Right lobe of liver (tissue), 6 donors: Measurements from ENCODE around the gene LY6G6F. TPM values are rescaled to one million over a fixed set of nuclear protein-coding genes. Genes with fewer than 3 reads are reported as not detected.

Experiments used
- ATAC-seq, 4 donors: fragments of 200-7000 bp; cut with Tn5 transposase; one replicate each; pipeline ENCODE4 v1.9.1; 2020; ENCODE audit warnings: mild to moderate bottlenecking in 4 of 4, moderate library complexity in 4 of 4
- DNase-seq, 3 donors: peaks; one replicate each; pipeline ENCODE4 v3.0.0-alpha.2; 2020
- H3K27ac ChIP-seq, 3 donors: fragments of 200-600 bp; one replicate each; pipeline ENCODE4 v1.8.0; 2022
- H3K27me3 ChIP-seq, 2 donors: fragments of 200-600 bp; one replicate each; pipeline ENCODE4 v1.8.0; 2022
- H3K36me3 ChIP-seq, 4 donors: fragments of 200-600 bp; sonication (generic) in 1 of 4; one replicate each; pipeline versions ENCODE4 v1.5.1 to v1.8.0; 2017 to 2022; ENCODE audit warnings: control low read depth in 1 of 4
- H3K4me1 ChIP-seq, 4 donors: fragments of 200-600 bp; sonication (generic) in 1 of 4; one replicate each; pipeline versions ENCODE4 v1.5.1 to v1.8.0; 2017 to 2022; ENCODE audit warnings: control low read depth in 1 of 4
- H3K4me3 ChIP-seq, 3 donors: fragments of 200-600 bp; one replicate each; pipeline ENCODE4 v1.8.0; 2022
- H3K9me3 ChIP-seq, 4 donors: fragments of 200-600 bp; sonication (generic) in 1 of 4; one replicate each; pipeline versions ENCODE4 v1.5.1 to v1.8.0; 2017 to 2022; ENCODE audit warnings: control low read depth in 1 of 4
- POLR2A ChIP-seq: fragments of 450-650 bp; IDR thresholded peaks from one replicate; pipeline ENCODE4 v1.6.1; 2017; ENCODE audit warnings: antibody characterized with exemption, mild to moderate bottlenecking
- WGBS: methylation state at CpG from one replicate; pipeline ENCODE4 v1.1.6; 2018; ENCODE audit warnings: low coverage, low lambda C conversion rate; ENCODE audit not compliant: insufficient coverage; ENCODE audit errors: missing lambda C conversion rate; 5-methylcytosine and 5-hydroxymethylcytosine counted together
- intact Hi-C, 2 donors: fragments of 100-400 bp; cut with DNase I; formaldehyde crosslinking; loops; one replicate each; pipeline versions ENCODE4 v1.11.2 to v1.14.1; 2022
- total RNA-seq, 6 experiments: library from RNA; depleted of rRNA in 2 of 6; stranded (reverse); fragments of >200 nt in 2 of 6; fragmentation: NEBNext Ultra II Directional in 3 of 6; extraction: Animal tissue kit (Norgen Biotek cat#: 25700) in 3 of 6; gene quantifications; one replicate each; pipeline versions ENCODE4 v1.1.0 to v1.2.4, GENCODE V29; 2016 to 2023
- TF ChIP-seq, protein P1 (sequence below), 4 donors: fragments of 200-600 bp in 3 of 4; fragments of 450-650 bp in 1 of 4; IDR thresholded peaks; one replicate each; pipeline versions ENCODE4 v1.5.1 to v1.8.0; 2016 to 2022; ENCODE audit warnings: antibody characterized with exemption in 4 of 4, mild to moderate bottlenecking in 2 of 4
- donor health status: DM: no; HTN: yes; CAD: no.
- donor health status: DM: no; HTN: no; CAD: no.
- donor health status: DM: no; HTN: no; CAD: no.
- donor health status: DM: no; HTN: yes; CAD: no.
- donor health status: DM: no; HTN: yes; CAD: no.

The LY6G6F gene
- total RNA-seq, 6 experiments from 2014 or later: not detected

DNA sequence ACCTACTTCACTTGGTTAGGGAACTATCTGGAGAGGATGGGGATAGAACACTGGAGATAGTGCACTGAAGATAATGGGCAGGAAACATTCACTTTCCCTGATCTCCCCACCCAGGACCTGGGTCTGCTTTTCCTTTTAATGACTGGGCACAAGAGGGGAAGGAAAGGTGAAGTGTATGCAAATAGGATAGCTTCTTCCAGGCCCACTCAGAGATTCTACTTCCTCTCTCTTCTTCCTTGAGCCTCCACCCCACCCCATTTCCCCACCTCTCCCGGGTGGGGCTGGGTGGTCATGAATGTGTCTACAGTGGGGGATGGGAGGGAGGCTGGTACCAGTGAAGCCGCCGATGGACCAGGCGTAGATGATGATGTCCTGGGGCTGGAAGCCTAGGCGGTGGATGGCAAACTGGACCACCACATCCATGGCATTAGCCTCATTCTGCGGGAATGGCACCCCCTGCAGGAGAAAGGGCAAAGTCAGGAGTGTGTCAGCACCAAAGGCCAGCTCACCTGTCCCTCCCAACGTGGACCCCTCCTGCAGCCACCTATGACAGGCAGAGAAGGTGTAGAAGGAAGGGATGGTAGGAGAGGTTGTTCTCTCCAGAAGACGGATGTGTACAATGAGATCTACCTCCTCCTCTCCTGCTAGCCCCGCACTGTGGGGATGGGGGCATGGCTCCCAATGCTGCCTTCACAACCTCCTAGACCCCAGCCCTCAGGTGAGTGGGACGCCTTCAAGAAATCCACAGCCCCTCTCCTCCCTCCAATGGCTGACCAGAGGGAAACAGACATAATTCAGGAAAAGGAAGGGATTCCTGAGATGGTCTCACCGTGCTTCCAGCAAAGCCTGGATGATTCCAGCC is 17.2 kb upstream of the LY6G6F start:
- H3K36me3 ChIP-seq: peaks cover 0 to 72% (median 21%) of the 10 kb centered on the region in 4 donors
- H3K4me1 ChIP-seq: no peaks in the 10 kb centered on the region
- intact Hi-C loops: loop anchor here (10.0 kb wide), 1 partner anchor 75 kb away; the partner anchor contains the start of gene SAPCD1 (in 2 of the 2)
- TF ChIP-seq, protein P1, sequence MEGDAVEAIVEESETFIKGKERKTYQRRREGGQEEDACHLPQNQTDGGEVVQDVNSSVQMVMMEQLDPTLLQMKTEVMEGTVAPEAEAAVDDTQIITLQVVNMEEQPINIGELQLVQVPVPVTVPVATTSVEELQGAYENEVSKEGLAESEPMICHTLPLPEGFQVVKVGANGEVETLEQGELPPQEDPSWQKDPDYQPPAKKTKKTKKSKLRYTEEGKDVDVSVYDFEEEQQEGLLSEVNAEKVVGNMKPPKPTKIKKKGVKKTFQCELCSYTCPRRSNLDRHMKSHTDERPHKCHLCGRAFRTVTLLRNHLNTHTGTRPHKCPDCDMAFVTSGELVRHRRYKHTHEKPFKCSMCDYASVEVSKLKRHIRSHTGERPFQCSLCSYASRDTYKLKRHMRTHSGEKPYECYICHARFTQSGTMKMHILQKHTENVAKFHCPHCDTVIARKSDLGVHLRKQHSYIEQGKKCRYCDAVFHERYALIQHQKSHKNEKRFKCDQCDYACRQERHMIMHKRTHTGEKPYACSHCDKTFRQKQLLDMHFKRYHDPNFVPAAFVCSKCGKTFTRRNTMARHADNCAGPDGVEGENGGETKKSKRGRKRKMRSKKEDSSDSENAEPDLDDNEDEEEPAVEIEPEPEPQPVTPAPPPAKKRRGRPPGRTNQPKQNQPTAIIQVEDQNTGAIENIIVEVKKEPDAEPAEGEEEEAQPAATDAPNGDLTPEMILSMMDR (IDR thresholded peaks at IDR 0.05): peak in 3 of 4 donors; percentile 5 to 29 (median 29)
- TF ChIP-seq POLR2A: no peak
- H3K9me3 ChIP-seq: no peaks in the 10 kb centered on the region
- no peak overlapping the region for H3K4me3 ChIP-seq
- no peaks in the 10 kb centered on the region for H3K27me3 ChIP-seq
- no peak for ATAC-seq
- H3K27ac ChIP-seq: no peak overlapping the region
- 70% methylated on average over 5 of the region's 11 CpGs for WGBS
- DNase-seq: no peak

DNA sequence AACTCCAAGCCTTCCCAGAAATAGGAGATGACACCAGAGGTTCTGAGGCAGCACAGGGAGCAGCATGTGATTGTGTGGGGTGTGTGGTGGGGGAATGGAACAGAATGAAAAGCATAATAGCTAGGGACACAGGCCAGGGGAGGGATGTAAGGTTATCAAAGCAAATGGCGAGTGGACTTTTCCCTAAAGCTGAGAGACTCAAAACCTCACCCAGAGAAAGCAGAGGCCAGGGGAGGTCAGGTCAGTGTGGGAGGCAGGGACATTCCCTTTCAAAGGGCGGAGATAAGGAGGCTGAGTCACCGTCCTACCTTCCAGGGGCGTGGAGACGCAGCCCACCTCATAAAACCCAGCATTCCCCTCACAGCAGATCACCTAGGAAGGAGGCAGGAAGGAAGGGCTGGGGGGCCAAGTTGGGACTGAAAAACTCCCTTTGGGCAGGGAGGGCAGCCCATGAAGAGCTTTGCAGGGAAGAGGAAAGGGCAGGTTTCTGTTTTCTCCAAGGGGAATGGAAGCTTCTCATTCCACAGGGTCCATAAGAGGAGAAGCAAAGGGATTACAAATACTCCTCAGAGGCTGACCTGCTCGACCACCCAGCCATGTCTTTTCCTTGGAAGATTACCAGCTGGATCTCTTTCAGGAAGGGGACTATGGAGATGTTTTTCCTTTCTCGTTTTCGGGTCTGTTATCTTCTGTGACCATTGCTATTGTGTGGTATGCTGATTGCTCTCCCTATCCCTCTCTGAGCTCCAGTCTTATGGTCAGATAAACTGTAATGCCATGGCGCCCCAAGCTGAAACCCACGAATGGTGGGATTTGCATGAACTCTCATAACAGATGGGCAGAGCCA is 16.2 kb upstream of the LY6G6F start:
- WGBS: 40% methylated on average over 9 of the region's 10 CpGs
- TF ChIP-seq, protein P1 (IDR thresholded peaks at IDR 0.05): no peak
- TF ChIP-seq POLR2A: no peak
- no peaks in the 10 kb centered on the region for H3K4me1 ChIP-seq
- no peak overlapping the region for H3K4me3 ChIP-seq
- no peaks in the 10 kb centered on the region for H3K27me3 ChIP-seq
- intact Hi-C loops: no loop called here
- H3K27ac ChIP-seq: no peak overlapping the region
- DNase-seq: no peak
- H3K9me3 ChIP-seq: no peaks in the 10 kb centered on the region
- H3K36me3 ChIP-seq: peaks cover 0 to 81% (median 24%) of the 10 kb centered on the region in 4 donors
- ATAC-seq: peak in 2 of 4 donors; percentile 20 to 84

DNA sequence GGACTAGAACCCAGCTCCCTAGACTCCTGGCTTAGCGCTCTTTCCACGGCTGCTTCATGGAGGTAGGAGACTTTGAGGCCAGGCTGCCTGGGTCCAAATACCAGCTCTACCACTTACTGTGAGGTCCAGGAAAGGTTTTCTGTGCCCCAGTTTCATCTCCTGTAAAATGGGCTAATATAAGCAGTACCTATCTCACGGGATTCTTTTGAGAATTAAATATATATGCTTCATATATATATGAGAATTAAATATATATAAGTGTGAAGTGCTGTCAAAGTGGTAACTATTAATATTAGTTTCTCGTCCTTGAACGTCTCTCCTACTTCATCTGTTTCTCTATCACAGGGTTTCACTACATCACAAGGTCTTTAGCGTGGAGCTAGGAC is 15.6 kb upstream of the LY6G6F start:
- ATAC-seq: no peak
- H3K36me3 ChIP-seq: peaks cover 0 to 87% (median 25%) of the 10 kb centered on the region in 4 donors
- intact Hi-C loops: no loop called here
- H3K9me3 ChIP-seq: no peaks in the 10 kb centered on the region
- H3K27me3 ChIP-seq: no peaks in the 10 kb centered on the region
- DNase-seq: no peak
- H3K27ac ChIP-seq: no peak overlapping the region
- 93% methylated on average over 6 of the region's 6 CpGs for WGBS
- TF ChIP-seq POLR2A: no peak
- TF ChIP-seq, protein P1 (IDR thresholded peaks at IDR 0.05): no peak
- no peaks in the 10 kb centered on the region for H3K4me1 ChIP-seq
- no peak overlapping the region for H3K4me3 ChIP-seq

DNA sequence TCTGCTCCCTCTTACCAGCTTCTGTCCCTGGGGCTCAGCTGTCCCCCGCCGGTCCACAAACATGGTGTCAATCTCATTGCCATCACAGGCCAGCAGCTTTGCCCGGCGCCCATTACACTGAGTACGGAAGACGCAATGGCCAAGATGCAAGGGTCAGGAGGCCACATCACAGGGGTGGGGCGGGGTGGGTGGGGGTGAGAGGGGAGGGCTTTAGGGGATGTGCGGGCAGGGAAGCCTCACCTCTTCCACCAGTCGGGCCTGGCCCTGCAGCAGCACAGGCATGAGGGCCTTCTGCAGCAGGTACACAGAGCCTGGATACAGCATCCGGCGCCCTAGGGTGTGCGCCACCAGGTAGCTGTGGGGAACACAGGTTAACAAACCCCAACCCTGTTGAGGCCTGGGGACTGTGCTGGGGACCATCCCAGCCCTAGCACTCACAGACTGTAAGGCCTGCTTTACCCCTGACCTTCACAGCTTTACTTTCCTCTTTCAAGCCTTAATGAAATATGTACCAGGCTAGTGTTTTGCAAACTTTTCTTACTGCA is 15.0 kb upstream of the LY6G6F start:
- Histone ChIP-seq H3K27me3 (no peaks in the 10 kb centered on the region), H3K36me3 (peaks cover 0 to 89% (median 25%) of the 10 kb centered on the region in 4 donors), H3K27ac (no peak overlapping the region), H3K4me3 (no peak overlapping the region), H3K9me3 (no peaks in the 10 kb centered on the region), H3K4me1 (no peaks in the 10 kb centered on the region)
- DNase-seq: no peak
- ATAC-seq: no peak
- intact Hi-C loops: no loop called here
- TF ChIP-seq POLR2A: no peak
- TF ChIP-seq, protein P1 (IDR thresholded peaks at IDR 0.05): no peak
- WGBS: 95% methylated on average over 6 of the region's 12 CpGs
